Measurements from ENCODE around the gene PGAM2. TPM values are rescaled to one million over a fixed set of nuclear protein-coding genes. Genes with fewer than 3 reads are reported as not detected.

Gene PGAM2
- total and polyA plus RNA-seq, 2 of the 13 experiments (the other 11 are each of a cell fraction or from before 2014, with no cell fraction given): 0.22 TPM; not detected in 1

- TF ChIP-seq USF2 (IDR thresholded peaks at IDR 0.05; ENCODE audit: low read depth, low read length) (no peak), USF2 (CRISPR knock-in tag; IDR thresholded peaks at IDR 0.05; ENCODE audit: borderline replicate concordance) (no peak), SMARCC2 (IDR thresholded peaks at IDR 0.05) (no peak), CSRNP1 (CRISPR knock-in tag; IDR thresholded peaks at IDR 0.05) (no peak), ZFP37 (CRISPR knock-in tag; IDR thresholded peaks at IDR 0.05; ENCODE audit: borderline replicate concordance) (no peak), ZBTB33 (CRISPR knock-in tag; IDR thresholded peaks at IDR 0.05) (no peak), ZNF337 (CRISPR knock-in tag; IDR thresholded peaks at IDR 0.05; ENCODE audit: borderline replicate concordance, low read depth) (no peak), HOMEZ (CRISPR knock-in tag; IDR thresholded peaks at IDR 0.05; ENCODE audit: low read depth) (no peak), ZZZ3 (CRISPR knock-in tag; IDR thresholded peaks at IDR 0.05; ENCODE audit: borderline replicate concordance) (no peak), ARID4A (CRISPR knock-in tag; IDR thresholded peaks at IDR 0.05; ENCODE audit: borderline replicate concordance) (no peak)
Measured at GRCh38 chr7:44059219-44060090, 5.9 kb downstream of the PGAM2 start (continued).

All from HepG2 (cell line).